ENCODE results near the gene TBX10.

The TBX10 gene

GRCh38 chr11:67606492-67607295, 32.9 kb downstream of the TBX10 start, which contains the start of gene NDUFV1:
Gene NDUFV1, plus strand, starts transcription at chr11:67606936. Its CDS starts 69 bp downstream, at chr11:67607005.
- Histone ChIP-seq H3K9me3 (replicated peaks; ENCODE audit: insufficient read depth, low read length) (no peaks in the 10 kb centered on the region), H3K36me3 (replicated peaks; ENCODE audit: insufficient read depth, low read length) (no peaks in the 10 kb centered on the region; the same call in 1 of the 2 replicates), H3K79me2 (ENCODE audit: low read length) (peaks cover 32% of the 10 kb centered on the region), H3K4me3 (ENCODE audit: low read length) (peak within 1 kb of the TSS; percentile 99), H4K20me1 (ENCODE audit: insufficient read depth, low read length) (no peaks in the 10 kb centered on the region), H3K9ac (ENCODE audit: low read length) (peak within 1 kb of the TSS; percentile 98), H3K4me2 (ENCODE audit: low read depth, low read length) (peak within 1 kb of the TSS; percentile 93), H3F3A (ENCODE audit: insufficient read depth, low read length) (peaks cover 6% of the 10 kb centered on the region; the same call in 1 of the 2 replicates), H3K27me3 (replicated peaks; ENCODE audit: insufficient read depth, low read length) (no peaks in the 10 kb centered on the region), H2AFZ (ENCODE audit: low read length) (peak within 1 kb of the TSS; percentile 89), H3K27ac (ENCODE audit: low read length) (peak within 1 kb of the TSS; percentile 54; the same call in 1 of the 2 replicates), H3K9me2 (replicated peaks; ENCODE audit: insufficient read depth, low read length) (no peaks in the 10 kb centered on the region), H3K4me1 (ENCODE audit: low read length) (0 out of 2 replicates have a peak, but pooled peaks cover 2% of the 10 kb centered on the region)
- peak; percentile 97 for DNase-seq
- TF ChIP-seq EZH2phosphoT487 (IDR thresholded peaks at IDR 0.05; ENCODE audit: low read length) = no peak
- TF ChIP-seq CTCF (IDR thresholded peaks at IDR 0.05; ENCODE audit: low read length) = peak; percentile 57
- no peak for TF ChIP-seq EZH2 (optimal IDR thresholded peaks at IDR 0.05; ENCODE audit: low read depth, low read length)

GRCh38 chr11:67606093-67606491, 33.5 kb downstream of the TBX10 start:
- Histone ChIP-seq H3K4me2 (ENCODE audit: low read depth, low read length) (peak overlapping the region; percentile 82), H2AFZ (ENCODE audit: low read length) (peak overlapping the region; percentile 89), H3K4me3 (ENCODE audit: low read length) (peak overlapping the region; percentile 99), H3K9me3 (replicated peaks; ENCODE audit: insufficient read depth, low read length) (no peaks in the 10 kb centered on the region), H3K27me3 (replicated peaks; ENCODE audit: insufficient read depth, low read length) (no peaks in the 10 kb centered on the region), H3K27ac (ENCODE audit: low read length) (peak overlapping the region; percentile 27; the same call in 1 of the 2 replicates), H3K9ac (ENCODE audit: low read length) (peak overlapping the region; percentile 55), H3K79me2 (ENCODE audit: low read length) (peaks cover 32% of the 10 kb centered on the region), H3K36me3 (replicated peaks; ENCODE audit: insufficient read depth, low read length) (no peaks in the 10 kb centered on the region; the same call in 1 of the 2 replicates), H3K4me1 (ENCODE audit: low read length) (peaks cover 6% of the 10 kb centered on the region), H4K20me1 (ENCODE audit: insufficient read depth, low read length) (no peaks in the 10 kb centered on the region), H3K9me2 (replicated peaks; ENCODE audit: insufficient read depth, low read length) (no peaks in the 10 kb centered on the region), H3F3A (ENCODE audit: insufficient read depth, low read length) (peaks cover 6% of the 10 kb centered on the region; the same call in 1 of the 2 replicates)
- DNase-seq = no peak
- TF ChIP-seq EZH2phosphoT487 (IDR thresholded peaks at IDR 0.05; ENCODE audit: low read length) = no peak
- TF ChIP-seq CTCF (IDR thresholded peaks at IDR 0.05; ENCODE audit: low read length) = no peak
- no peak for TF ChIP-seq EZH2 (optimal IDR thresholded peaks at IDR 0.05; ENCODE audit: low read depth, low read length)

DNA sequence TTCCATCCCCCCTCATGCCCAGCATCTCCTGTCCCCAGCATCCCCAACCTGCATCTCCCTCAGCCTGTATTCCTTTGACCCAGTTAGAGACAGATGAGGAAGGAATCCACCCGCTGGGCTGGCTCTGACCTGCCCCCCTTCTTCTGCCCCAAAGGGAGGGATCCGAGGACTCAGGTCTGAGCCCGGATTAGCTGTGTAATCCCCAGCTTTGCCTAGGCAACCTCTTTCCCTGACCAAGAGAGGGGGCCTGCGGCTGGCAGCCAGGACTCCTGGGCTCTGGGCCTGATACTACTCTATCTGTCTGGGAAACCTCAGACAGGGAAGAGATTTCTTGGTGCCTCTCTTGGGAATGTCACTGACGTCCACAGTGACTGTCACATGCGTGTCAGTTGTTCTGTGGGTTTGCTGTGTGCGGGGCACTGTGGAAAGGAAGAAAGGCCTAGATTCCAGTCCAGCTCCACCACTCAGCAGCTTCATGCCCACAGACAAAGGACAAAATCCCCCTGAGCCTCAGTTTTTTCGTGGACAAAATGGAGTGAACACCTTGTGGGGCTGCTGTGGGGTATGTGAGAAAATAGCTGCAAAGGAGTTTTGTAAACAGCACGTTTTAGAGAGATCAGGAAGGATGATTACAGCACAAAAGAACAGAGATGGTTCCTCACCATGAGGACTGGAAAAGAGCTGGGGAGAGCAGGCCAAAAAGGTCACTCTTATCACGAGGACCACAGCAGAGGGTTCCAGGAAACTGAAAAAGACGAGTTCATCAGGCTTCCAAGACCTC, 34.1 kb downstream of the TBX10 start:
- Histone ChIP-seq H3K27me3 (replicated peaks; ENCODE audit: insufficient read depth, low read length) (no peaks in the 10 kb centered on the region), H3K9ac (ENCODE audit: low read length) (no peak overlapping the region), H3K27ac (ENCODE audit: low read length) (no peak overlapping the region), H3K9me3 (replicated peaks; ENCODE audit: insufficient read depth, low read length) (no peaks in the 10 kb centered on the region), H3K36me3 (replicated peaks; ENCODE audit: insufficient read depth, low read length) (no peaks in the 10 kb centered on the region; the same call in 1 of the 2 replicates), H2AFZ (ENCODE audit: low read length) (no peak overlapping the region), H3K4me1 (ENCODE audit: low read length) (peaks cover 12% of the 10 kb centered on the region), H3K4me2 (ENCODE audit: low read depth, low read length) (peak overlapping the region; percentile 82; the same call in 1 of the 2 replicates), H3F3A (ENCODE audit: insufficient read depth, low read length) (peaks cover 6% of the 10 kb centered on the region; the same call in 1 of the 2 replicates), H3K9me2 (replicated peaks; ENCODE audit: insufficient read depth, low read length) (no peaks in the 10 kb centered on the region), H3K79me2 (ENCODE audit: low read length) (peaks cover 28% of the 10 kb centered on the region), H3K4me3 (ENCODE audit: low read length) (no peak overlapping the region), H4K20me1 (ENCODE audit: insufficient read depth, low read length) (no peaks in the 10 kb centered on the region)
- no peak for DNase-seq
- no peak for TF ChIP-seq CTCF (IDR thresholded peaks at IDR 0.05; ENCODE audit: low read length)
- TF ChIP-seq EZH2 (optimal IDR thresholded peaks at IDR 0.05; ENCODE audit: low read depth, low read length) = no peak
- TF ChIP-seq EZH2phosphoT487 (IDR thresholded peaks at IDR 0.05; ENCODE audit: low read length) = no peak
